ENCODE data around the gene CD99.

CD99 gene

DNA sequence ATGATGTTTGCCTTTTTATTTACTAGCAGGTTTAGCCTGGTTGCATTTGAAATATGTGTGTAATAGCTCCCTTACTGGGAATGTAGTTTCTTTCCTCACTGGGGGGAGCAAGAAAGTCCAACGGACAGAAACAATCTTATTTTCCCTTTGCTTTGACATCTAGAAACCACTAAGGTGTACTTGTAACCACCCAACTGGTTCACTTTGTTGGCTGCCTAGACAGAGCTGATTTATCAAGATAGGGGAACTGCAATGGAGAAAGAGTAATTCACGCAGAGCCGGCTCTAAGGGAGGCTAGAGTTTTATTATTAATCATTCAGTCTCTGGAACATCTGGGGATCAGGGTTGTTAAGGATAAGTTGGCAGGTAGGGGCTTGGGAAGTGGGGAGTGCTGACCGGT is 91.1 kb downstream of the CD99 start:
- TF ChIP-seq, protein P1, sequence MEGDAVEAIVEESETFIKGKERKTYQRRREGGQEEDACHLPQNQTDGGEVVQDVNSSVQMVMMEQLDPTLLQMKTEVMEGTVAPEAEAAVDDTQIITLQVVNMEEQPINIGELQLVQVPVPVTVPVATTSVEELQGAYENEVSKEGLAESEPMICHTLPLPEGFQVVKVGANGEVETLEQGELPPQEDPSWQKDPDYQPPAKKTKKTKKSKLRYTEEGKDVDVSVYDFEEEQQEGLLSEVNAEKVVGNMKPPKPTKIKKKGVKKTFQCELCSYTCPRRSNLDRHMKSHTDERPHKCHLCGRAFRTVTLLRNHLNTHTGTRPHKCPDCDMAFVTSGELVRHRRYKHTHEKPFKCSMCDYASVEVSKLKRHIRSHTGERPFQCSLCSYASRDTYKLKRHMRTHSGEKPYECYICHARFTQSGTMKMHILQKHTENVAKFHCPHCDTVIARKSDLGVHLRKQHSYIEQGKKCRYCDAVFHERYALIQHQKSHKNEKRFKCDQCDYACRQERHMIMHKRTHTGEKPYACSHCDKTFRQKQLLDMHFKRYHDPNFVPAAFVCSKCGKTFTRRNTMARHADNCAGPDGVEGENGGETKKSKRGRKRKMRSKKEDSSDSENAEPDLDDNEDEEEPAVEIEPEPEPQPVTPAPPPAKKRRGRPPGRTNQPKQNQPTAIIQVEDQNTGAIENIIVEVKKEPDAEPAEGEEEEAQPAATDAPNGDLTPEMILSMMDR (IDR thresholded peaks at IDR 0.05; ENCODE audit: low read depth, low read length): no peak
- no peak overlapping the region for H3K4me3 ChIP-seq (replicated peaks in 1 of 2; ENCODE audit: low read depth in 2 of 2, low read length in 2 of 2)
- no peak for DNase-seq (ENCODE audit: low read depth in 2 of 2)

DNA sequence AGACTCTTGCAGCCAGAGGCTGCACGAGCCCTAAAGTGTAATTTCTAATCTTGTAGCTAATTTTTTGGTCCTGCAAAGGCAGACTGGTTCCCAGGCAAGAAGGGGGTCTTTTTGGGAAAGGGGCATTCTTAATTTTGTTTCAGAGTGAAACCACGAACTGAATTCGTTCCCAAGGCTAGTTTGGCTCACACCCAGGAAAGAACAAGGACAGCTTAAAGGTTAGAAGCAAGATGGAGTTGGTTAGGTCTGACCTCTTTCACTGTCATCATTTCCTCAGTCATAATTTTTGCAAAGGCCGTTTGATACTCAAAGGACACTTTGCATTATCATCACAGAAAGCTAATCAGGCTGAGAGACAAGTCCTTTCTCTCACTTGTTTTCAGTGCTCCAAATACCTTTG is 91.7 kb downstream of the CD99 start:
- DNase-seq (ENCODE audit: low read depth in 2 of 2): no peak
- TF ChIP-seq, protein P1 (IDR thresholded peaks at IDR 0.05; ENCODE audit: low read depth, low read length): no peak
- no peak overlapping the region for H3K4me3 ChIP-seq (replicated peaks in 1 of 2; ENCODE audit: low read depth in 2 of 2, low read length in 2 of 2)

GRCh38 chrX:2784026-2784425 is 92.9 kb downstream of the CD99 start:
- peak; percentile 26 to 39 for DNase-seq (ENCODE audit: low read depth in 2 of 2)
- TF ChIP-seq, protein P1 (IDR thresholded peaks at IDR 0.05; ENCODE audit: low read depth, low read length): no peak
- H3K4me3 ChIP-seq (replicated peaks in 1 of 2; ENCODE audit: low read depth in 2 of 2, low read length in 2 of 2): no peak overlapping the region

GRCh38 chrX:2785538-2785937 is 94.4 kb downstream of the CD99 start:
- no peak overlapping the region for H3K4me3 ChIP-seq (replicated peaks in 1 of 2; ENCODE audit: low read depth in 2 of 2, low read length in 2 of 2)
- TF ChIP-seq, protein P1 (IDR thresholded peaks at IDR 0.05; ENCODE audit: low read depth, low read length): no peak

GRCh38 chrX:2788980-2789379 is 97.9 kb downstream of the CD99 start:
- H3K4me3 ChIP-seq (replicated peaks in 1 of 2; ENCODE audit: low read depth in 2 of 2, low read length in 2 of 2): no peak overlapping the region
- TF ChIP-seq, protein P1 (IDR thresholded peaks at IDR 0.05; ENCODE audit: low read depth, low read length): no peak
- DNase-seq (ENCODE audit: low read depth in 2 of 2): no peak

More at GRCh38 chrX:2785538-2785937, 94.4 kb downstream of the CD99 start:
- DNase-seq (ENCODE audit: low read depth in 2 of 2): no peak

DNA sequence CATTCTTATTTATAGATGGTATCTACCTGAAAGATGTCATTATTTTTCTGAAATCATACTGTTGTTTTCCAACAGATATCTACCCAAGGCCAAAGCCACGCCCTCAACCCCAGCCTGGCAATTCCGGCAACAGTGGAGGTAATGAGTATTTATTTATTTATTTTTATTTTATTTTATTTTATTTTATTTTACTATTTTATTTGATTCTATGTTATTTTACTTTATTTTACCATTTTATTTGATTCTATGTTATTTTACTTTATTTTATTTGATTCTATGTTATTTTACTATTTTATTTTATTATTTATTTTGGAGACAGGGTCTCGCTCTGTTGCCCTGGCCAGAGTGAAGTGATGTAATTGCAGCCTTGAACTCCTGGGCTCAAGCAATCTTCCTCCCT is 98.5 kb downstream of the CD99 start:
- TF ChIP-seq, protein P1 (IDR thresholded peaks at IDR 0.05; ENCODE audit: low read depth, low read length): no peak
- H3K4me3 ChIP-seq (replicated peaks in 1 of 2; ENCODE audit: low read depth in 2 of 2, low read length in 2 of 2): no peak overlapping the region
- DNase-seq (ENCODE audit: low read depth in 2 of 2): no peak
